Measurements from ENCODE around the gene TRIM22.

- TF ChIP-seq BHLHE40 (IDR thresholded peaks at IDR 0.05; ENCODE audit: borderline replicate concordance): no peak
- TF ChIP-seq TARDBP (IDR thresholded peaks at IDR 0.05): no peak
- no peak for TF ChIP-seq FOXK2 (IDR thresholded peaks at IDR 0.05)
- no peak for TF ChIP-seq SP1 (IDR thresholded peaks at IDR 0.05)
- TF ChIP-seq ZNF384 (IDR thresholded peaks at IDR 0.05): no peak
- no peak for TF ChIP-seq FOXA1 (IDR thresholded peaks at IDR 0.05)
- TF ChIP-seq PKNOX1 (IDR thresholded peaks at IDR 0.05): no peak
Measured at GRCh38 chr11:5694642-5695041, 5.1 kb downstream of the TRIM22 start.

All from HEK293T (cell line).